ENCODE results near the gene AZIN2.
"Not testable (repeated sequence)": the region's sequence is repeated elsewhere in the genome, so short reads cannot be mapped to it uniquely, and the experiment has no call there.

The AZIN2 gene

DNA sequence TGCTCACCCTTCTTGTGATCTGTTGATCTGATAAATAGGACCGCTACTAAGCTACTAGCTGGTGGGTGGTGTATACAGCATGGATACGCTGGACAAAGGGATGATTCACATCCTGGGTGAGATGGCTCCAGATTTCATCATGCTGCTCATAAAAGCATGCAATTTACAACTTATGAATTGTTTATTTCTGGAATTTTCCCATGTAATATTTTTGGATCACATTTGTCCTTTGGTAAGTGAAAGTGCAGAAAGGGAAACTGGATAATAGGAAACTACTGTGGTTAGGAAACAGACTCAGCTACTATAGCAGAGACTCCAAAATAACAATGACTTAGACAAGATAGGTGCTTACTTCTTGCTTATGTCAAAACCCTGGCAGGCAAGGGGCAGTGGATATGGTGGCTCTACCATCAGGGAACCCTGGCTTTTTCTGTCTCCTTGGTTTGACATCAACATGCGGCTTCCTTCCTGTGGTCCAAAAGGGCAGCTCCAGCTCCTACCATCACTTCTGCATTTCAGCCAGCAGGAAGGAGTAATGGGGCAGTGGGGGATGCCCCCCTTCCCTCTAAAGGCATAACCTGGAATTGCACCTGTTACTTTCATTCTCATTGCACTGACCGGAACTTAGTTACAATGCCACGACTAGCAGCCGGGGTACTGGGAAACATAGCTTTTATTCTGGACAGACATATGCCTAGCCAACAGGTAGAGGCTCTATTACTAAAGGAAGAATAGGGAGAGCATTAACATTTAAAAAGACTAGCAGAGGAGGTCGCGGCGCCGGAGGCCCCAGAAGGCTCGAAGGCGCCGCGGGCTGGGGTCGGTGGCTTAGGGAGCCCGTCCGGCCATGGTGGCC lies 30.5 kb upstream of the AZIN2 start:
- Histone ChIP-seq H3K9ac (ENCODE audit: insufficient read length) (no peak overlapping the region), H3K27ac (no peak overlapping the region), H3K36me3 (ENCODE audit: insufficient read depth, low read length) (no peaks in the 10 kb centered on the region), H3K4me3 (no peak overlapping the region), H3K9me3 (ENCODE audit: low read depth, low read length) (no peaks in the 10 kb centered on the region)
- TF ChIP-seq FOXP2 (optimal IDR thresholded peaks at IDR 0.05; ENCODE audit: control extremely low read depth, extremely low read length, insufficient read depth) (no peak), POLR2AphosphoS5 (IDR thresholded peaks at IDR 0.05; ENCODE audit: borderline replicate concordance, low read depth, low read length) (no peak), EZH2 (IDR thresholded peaks at IDR 0.05) (no peak)
- DNase-seq (ENCODE audit: low read depth, low spot score): no peak

DNA sequence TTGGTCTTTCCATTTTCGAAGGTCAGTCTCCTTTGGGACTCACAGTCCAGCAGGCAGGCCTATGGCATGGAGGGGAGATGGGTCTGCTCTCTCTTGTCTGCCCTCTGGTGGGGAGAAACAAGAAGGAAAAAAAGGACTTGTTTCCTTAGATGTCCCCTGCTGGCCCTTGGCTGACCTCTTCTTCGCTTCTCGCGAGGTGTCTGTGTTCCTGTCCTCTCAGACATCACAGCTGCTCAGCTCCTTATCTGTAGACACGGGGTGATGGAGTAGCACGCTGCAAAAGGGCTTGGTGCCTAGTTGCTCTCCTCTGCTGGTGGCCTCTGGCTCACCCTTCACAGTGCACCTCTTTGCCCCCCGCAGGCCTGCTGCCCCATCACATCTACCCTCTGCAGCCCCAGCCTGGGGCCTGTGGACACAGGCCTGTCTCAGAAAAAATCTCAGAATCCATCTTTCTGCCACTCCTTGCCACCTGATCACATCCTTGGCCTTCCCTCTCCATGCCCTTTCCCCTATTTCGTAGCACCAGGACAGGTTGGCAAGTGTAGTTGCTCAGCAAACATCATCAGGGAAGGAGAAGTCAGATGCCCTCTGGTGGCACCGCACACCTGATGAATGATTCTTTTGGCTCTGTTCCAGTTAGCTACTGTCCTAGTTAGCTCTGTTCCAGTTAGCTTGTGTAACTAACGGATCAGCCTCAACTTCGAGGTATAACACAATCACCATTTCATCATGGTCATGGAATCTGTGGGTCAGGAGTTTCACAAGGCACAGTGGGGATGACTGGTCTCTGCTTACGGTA lies 25.5 kb upstream of the AZIN2 start:
- no peaks in the 10 kb centered on the region for H3K36me3 ChIP-seq (ENCODE audit: insufficient read depth, low read length)
- no peak for DNase-seq (ENCODE audit: low read depth, low spot score)

GRCh38 chr1:33056426-33056825 lies 24.5 kb upstream of the AZIN2 start:
- TF ChIP-seq EZH2 (IDR thresholded peaks at IDR 0.05) (no peak), FOXP2 (optimal IDR thresholded peaks at IDR 0.05; ENCODE audit: control extremely low read depth, extremely low read length, insufficient read depth) (no peak)
- Histone ChIP-seq H3K27ac (no peak overlapping the region), H3K9ac (ENCODE audit: insufficient read length) (no peak overlapping the region), H3K4me3 (no peak overlapping the region), H3K36me3 (ENCODE audit: insufficient read depth, low read length) (no peaks in the 10 kb centered on the region), H3K9me3 (ENCODE audit: low read depth, low read length) (no peaks in the 10 kb centered on the region)
- DNase-seq (ENCODE audit: low read depth, low spot score): no peak

More for the DNA sequence above, 25.5 kb upstream of the AZIN2 start:
- no peak overlapping the region for H3K4me3 ChIP-seq
- no peak overlapping the region for H3K9ac ChIP-seq (ENCODE audit: insufficient read length)
- TF ChIP-seq POLR2AphosphoS5 (IDR thresholded peaks at IDR 0.05; ENCODE audit: borderline replicate concordance, low read depth, low read length) (no peak), FOXP2 (optimal IDR thresholded peaks at IDR 0.05; ENCODE audit: control extremely low read depth, extremely low read length, insufficient read depth) (no peak), EZH2 (IDR thresholded peaks at IDR 0.05) (no peak)
- no peaks in the 10 kb centered on the region for H3K9me3 ChIP-seq (ENCODE audit: low read depth, low read length)
- no peak overlapping the region for H3K27ac ChIP-seq

DNA sequence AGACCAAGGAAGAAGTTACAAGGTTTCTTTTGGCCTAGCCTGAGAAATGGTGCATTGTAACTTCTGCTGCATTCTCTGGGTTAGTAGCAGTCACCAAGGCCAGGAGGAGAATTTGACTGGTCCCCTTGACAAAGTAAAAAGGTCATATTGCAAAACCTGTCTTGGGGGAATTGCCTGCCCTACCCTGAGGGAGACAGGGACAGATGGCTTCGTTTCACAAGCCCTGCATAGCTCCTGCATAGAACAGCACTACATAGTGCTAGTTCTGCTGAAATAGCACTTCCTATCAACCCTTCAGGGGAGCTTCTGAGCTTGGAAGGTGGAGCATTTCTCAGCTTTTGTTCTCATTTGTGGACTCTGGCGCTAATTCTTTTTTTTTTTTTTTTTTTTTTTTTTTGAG lies 23.9 kb upstream of the AZIN2 start:
- TF ChIP-seq POLR2AphosphoS5 (IDR thresholded peaks at IDR 0.05; ENCODE audit: borderline replicate concordance, low read depth, low read length) (no peak), EZH2 (IDR thresholded peaks at IDR 0.05) (no peak), FOXP2 (optimal IDR thresholded peaks at IDR 0.05; ENCODE audit: control extremely low read depth, extremely low read length, insufficient read depth) (no peak)
- DNase-seq (ENCODE audit: low read depth, low spot score): no peak
- H3K9ac ChIP-seq (ENCODE audit: insufficient read length): no peak overlapping the region
- no peak overlapping the region for H3K4me3 ChIP-seq
- H3K9me3 ChIP-seq (ENCODE audit: low read depth, low read length): no peaks in the 10 kb centered on the region
- H3K27ac ChIP-seq: no peak overlapping the region
- no peaks in the 10 kb centered on the region for H3K36me3 ChIP-seq (ENCODE audit: insufficient read depth, low read length)

- no peak overlapping the region for H3K9ac ChIP-seq (ENCODE audit: insufficient read length)
- TF ChIP-seq POLR2AphosphoS5 (IDR thresholded peaks at IDR 0.05; ENCODE audit: borderline replicate concordance, low read depth, low read length) (no peak), EZH2 (IDR thresholded peaks at IDR 0.05) (no peak), FOXP2 (optimal IDR thresholded peaks at IDR 0.05; ENCODE audit: control extremely low read depth, extremely low read length, insufficient read depth) (no peak)
- no peak for DNase-seq (ENCODE audit: low read depth, low spot score)
- H3K36me3 ChIP-seq (ENCODE audit: insufficient read depth, low read length): no peaks in the 10 kb centered on the region
- no peaks in the 10 kb centered on the region for H3K9me3 ChIP-seq (ENCODE audit: low read depth, low read length)
- no peak overlapping the region for H3K27ac ChIP-seq
- no peak overlapping the region for H3K4me3 ChIP-seq
Measured at GRCh38 chr1:33060579-33061083, 20.3 kb upstream of the AZIN2 start.

GRCh38 chr1:33061834-33062233 lies 19.1 kb upstream of the AZIN2 start:
- no peaks in the 10 kb centered on the region for H3K9me3 ChIP-seq (ENCODE audit: low read depth, low read length)
- TF ChIP-seq FOXP2 (optimal IDR thresholded peaks at IDR 0.05; ENCODE audit: control extremely low read depth, extremely low read length, insufficient read depth): no peak
- TF ChIP-seq POLR2AphosphoS5 (IDR thresholded peaks at IDR 0.05; ENCODE audit: borderline replicate concordance, low read depth, low read length): no peak
- TF ChIP-seq EZH2 (IDR thresholded peaks at IDR 0.05): no peak
- DNase-seq (ENCODE audit: low read depth, low spot score): no peak

DNA sequence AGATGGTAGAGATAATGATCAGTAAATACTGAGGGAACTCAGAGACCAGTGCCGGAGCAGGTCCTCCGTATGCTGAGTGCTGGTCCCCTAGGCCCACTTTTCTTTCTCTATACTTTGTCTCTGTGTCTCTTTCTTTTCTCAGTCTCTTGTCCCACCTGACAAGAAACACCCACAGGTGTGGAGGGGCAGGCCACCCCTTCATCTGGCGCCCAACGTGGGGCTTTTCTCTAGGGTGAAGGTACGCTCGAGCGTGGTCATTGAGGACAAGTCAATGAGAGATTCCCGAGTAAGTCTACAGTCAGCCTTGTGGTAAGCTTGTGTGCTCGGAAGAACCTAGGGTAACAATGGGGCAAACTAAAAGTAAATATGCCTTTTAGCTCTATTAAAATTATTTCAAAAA lies 16.7 kb upstream of the AZIN2 start:
- H3K9ac ChIP-seq (ENCODE audit: insufficient read length); H3K36me3 ChIP-seq (ENCODE audit: insufficient read depth, low read length); H3K9me3 ChIP-seq (ENCODE audit: low read depth, low read length); H3K4me3 ChIP-seq; DNase-seq (ENCODE audit: low read depth, low spot score); H3K27ac ChIP-seq: not testable (repeated sequence)

More at GRCh38 chr1:33061834-33062233, 19.1 kb upstream of the AZIN2 start:
- no peak overlapping the region for H3K27ac ChIP-seq
- no peak overlapping the region for H3K9ac ChIP-seq (ENCODE audit: insufficient read length)
- no peaks in the 10 kb centered on the region for H3K36me3 ChIP-seq (ENCODE audit: insufficient read depth, low read length)
- H3K4me3 ChIP-seq: no peak overlapping the region

DNA sequence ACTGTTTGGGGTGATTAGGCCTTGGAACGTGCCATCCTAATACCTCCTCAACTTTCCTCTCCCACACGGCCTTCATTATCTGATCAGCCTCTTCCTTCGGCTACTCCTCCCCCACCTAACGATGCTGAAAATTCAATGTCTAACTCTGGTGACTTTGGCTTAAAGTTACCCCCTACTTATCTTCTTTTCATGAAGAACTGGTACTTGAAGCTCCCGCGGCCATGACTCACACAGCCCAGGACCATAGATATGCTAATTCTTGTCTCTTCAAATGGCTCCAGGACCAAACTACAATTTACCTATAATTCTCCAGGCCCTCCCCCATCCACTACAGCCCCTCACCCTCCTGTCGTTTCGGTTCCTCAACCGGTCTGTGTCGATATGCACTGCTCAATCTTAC lies 15.7 kb upstream of the AZIN2 start:
- Histone ChIP-seq H3K36me3 (ENCODE audit: insufficient read depth, low read length) (no peaks in the 10 kb centered on the region), H3K9ac (ENCODE audit: insufficient read length) (no peak overlapping the region), H3K4me3 (no peak overlapping the region), H3K9me3 (ENCODE audit: low read depth, low read length) (no peaks in the 10 kb centered on the region), H3K27ac (no peak overlapping the region)
- DNase-seq (ENCODE audit: low read depth, low spot score): no peak
- TF ChIP-seq EZH2 (IDR thresholded peaks at IDR 0.05) (no peak), FOXP2 (optimal IDR thresholded peaks at IDR 0.05; ENCODE audit: control extremely low read depth, extremely low read length, insufficient read depth) (no peak), POLR2AphosphoS5 (IDR thresholded peaks at IDR 0.05; ENCODE audit: borderline replicate concordance, low read depth, low read length) (no peak)

GRCh38 chr1:33066477-33066876 lies 14.5 kb upstream of the AZIN2 start:
- not testable (repeated sequence) for H3K36me3 ChIP-seq (ENCODE audit: insufficient read depth, low read length)

GRCh38 chr1:33068108-33068507 lies 12.8 kb upstream of the AZIN2 start:
- not testable (repeated sequence) for DNase-seq (ENCODE audit: low read depth, low spot score); H3K9me3 ChIP-seq (ENCODE audit: low read depth, low read length); H3K4me3 ChIP-seq; H3K36me3 ChIP-seq (ENCODE audit: insufficient read depth, low read length); H3K9ac ChIP-seq (ENCODE audit: insufficient read length); H3K27ac ChIP-seq

More at GRCh38 chr1:33066477-33066876, 14.5 kb upstream of the AZIN2 start:
- DNase-seq (ENCODE audit: low read depth, low spot score); H3K4me3 ChIP-seq; H3K27ac ChIP-seq; H3K9me3 ChIP-seq (ENCODE audit: low read depth, low read length); H3K9ac ChIP-seq (ENCODE audit: insufficient read length): not testable (repeated sequence)

All from SK-N-MC (cell line).